ENCODE results near the gene KLHL6. TPM values are rescaled to one million over a fixed set of nuclear protein-coding genes. Genes with fewer than 3 reads are reported as not detected.

Gene KLHL6
- total and polyA plus RNA-seq, 2 of the 13 experiments (the other 11 are each of a cell fraction or from before 2014, with no cell fraction given): not detected

- CTCF ChIA-PET (ENCODE audit: low intra/inter-chr PET ratio, low total read pairs): no interaction called here
- POLR2A ChIA-PET: no interaction called here
- TF ChIP-seq USF2 (IDR thresholded peaks at IDR 0.05; ENCODE audit: low read depth, low read length) (no peak), USF2 (CRISPR knock-in tag; IDR thresholded peaks at IDR 0.05; ENCODE audit: borderline replicate concordance) (no peak), FOSL2 (CRISPR knock-in tag; IDR thresholded peaks at IDR 0.05) (0 out of 2 replicates have a peak, but pooled peaks have one; percentile 8), NFIC (IDR thresholded peaks at IDR 0.05; ENCODE audit: low read length) (peak; percentile 24; the same call in 1 of the 2 replicates)
- TF ChIP-seq, protein P1, sequence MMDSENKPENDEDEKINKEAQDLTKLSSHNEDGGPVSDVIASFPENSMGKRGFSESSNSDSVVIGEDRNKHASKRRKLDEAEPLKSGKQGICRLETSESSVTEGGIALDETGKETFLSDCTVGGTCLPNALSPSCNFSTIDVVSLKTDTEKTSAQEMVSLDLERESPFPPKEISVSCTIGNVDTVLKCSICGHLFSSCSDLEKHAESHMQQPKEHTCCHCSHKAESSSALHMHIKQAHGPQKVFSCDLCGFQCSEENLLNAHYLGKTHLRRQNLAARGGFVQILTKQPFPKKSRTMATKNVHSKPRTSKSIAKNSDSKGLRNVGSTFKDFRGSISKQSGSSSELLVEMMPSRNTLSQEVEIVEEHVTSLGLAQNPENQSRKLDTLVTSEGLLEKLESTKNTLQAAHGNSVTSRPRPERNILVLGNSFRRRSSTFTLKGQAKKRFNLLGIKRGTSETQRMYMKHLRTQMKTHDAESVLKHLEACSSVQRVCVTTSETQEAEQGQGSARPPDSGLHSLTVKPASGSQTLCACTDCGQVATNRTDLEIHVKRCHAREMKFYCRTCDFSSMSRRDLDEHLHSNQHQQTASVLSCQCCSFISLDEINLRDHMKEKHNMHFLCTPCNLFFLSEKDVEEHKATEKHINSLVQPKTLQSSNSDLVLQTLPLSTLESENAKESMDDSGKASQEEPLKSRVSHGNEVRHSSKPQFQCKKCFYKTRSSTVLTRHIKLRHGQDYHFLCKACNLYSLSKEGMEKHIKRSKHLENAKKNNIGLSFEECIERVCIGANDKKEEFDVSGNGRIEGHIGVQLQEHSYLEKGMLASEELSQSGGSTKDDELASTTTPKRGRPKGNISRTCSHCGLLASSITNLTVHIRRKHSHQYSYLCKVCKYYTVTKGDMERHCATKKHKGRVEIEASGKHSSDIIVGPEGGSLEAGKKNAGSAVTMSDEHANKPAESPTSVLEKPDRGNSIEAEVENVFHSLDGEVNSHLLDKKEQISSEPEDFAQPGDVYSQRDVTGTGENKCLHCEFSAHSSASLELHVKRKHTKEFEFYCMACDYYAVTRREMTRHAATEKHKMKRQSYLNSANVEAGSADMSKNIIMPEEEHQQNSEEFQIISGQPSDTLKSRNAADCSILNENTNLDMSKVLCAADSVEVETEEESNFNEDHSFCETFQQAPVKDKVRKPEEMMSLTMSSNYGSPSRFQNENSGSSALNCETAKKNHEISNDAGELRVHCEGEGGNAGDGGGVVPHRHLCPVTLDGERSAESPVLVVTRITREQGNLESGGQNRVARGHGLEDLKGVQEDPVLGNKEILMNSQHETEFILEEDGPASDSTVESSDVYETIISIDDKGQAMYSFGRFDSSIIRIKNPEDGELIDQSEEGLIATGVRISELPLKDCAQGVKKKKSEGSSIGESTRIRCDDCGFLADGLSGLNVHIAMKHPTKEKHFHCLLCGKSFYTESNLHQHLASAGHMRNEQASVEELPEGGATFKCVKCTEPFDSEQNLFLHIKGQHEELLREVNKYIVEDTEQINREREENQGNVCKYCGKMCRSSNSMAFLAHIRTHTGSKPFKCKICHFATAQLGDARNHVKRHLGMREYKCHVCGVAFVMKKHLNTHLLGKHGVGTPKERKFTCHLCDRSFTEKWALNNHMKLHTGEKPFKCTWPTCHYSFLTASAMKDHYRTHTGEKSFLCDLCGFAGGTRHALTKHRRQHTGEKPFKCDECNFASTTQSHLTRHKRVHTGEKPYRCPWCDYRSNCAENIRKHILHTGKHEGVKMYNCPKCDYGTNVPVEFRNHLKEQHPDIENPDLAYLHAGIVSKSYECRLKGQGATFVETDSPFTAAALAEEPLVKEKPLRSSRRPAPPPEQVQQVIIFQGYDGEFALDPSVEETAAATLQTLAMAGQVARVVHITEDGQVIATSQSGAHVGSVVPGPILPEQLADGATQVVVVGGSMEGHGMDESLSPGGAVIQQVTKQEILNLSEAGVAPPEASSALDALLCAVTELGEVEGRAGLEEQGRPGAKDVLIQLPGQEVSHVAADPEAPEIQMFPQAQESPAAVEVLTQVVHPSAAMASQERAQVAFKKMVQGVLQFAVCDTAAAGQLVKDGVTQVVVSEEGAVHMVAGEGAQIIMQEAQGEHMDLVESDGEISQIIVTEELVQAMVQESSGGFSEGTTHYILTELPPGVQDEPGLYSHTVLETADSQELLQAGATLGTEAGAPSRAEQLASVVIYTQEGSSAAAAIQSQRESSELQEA (CRISPR knock-in tag; IDR thresholded peaks at IDR 0.05; ENCODE audit: not compliant biosample characterization): no peak
- TF ChIP-seq, protein P2, sequence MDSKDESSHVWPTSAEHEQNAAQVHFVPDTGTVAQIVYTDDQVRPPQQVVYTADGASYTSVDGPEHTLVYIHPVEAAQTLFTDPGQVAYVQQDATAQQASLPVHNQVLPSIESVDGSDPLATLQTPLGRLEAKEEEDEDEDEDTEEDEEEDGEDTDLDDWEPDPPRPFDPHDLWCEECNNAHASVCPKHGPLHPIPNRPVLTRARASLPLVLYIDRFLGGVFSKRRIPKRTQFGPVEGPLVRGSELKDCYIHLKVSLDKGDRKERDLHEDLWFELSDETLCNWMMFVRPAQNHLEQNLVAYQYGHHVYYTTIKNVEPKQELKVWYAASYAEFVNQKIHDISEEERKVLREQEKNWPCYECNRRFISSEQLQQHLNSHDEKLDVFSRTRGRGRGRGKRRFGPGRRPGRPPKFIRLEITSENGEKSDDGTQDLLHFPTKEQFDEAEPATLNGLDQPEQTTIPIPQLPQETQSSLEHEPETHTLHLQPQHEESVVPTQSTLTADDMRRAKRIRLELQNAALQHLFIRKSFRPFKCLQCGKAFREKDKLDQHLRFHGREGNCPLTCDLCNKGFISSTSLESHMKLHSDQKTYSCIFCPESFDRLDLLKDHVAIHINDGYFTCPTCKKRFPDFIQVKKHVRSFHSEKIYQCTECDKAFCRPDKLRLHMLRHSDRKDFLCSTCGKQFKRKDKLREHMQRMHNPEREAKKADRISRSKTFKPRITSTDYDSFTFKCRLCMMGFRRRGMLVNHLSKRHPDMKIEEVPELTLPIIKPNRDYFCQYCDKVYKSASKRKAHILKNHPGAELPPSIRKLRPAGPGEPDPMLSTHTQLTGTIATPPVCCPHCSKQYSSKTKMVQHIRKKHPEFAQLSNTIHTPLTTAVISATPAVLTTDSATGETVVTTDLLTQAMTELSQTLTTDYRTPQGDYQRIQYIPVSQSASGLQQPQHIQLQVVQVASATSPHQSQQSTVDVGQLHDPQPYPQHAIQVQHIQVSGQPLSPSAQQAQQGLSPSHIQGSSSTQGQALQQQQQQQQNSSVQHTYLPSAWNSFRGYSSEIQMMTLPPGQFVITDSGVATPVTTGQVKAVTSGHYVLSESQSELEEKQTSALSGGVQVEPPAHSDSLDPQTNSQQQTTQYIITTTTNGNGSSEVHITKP (CRISPR knock-in tag; IDR thresholded peaks at IDR 0.05; ENCODE audit: low read depth): no peak
Observed at GRCh38 chr3:183490653-183491052, 64.9 kb downstream of the KLHL6 start.

More at GRCh38 chr3:183490653-183491052, 64.9 kb downstream of the KLHL6 start:
- WGBS (ENCODE audit: low lambda C conversion rate): 30% methylated on average over 6 of the region's 6 CpGs
- Histone ChIP-seq H2AFZ (ENCODE audit: low read length) (no peak overlapping the region), H3K9me3 (ENCODE audit: low read length) (no peaks in the 10 kb centered on the region), H3K27me3 (ENCODE audit: control insufficient read depth in 1 of 2, insufficient read depth in 2 of 2, low read length in 2 of 2) (peaks cover 1 to 9% of the 10 kb centered on the region in 2 experiments; a peak in 1 of 5 replicates), H3K4me2 (ENCODE audit: low read depth, low read length) (no peak overlapping the region), H4K20me1 (ENCODE audit: insufficient read depth, low read length) (no peaks in the 10 kb centered on the region), H3K36me3 (replicated peaks in 1 of 2; ENCODE audit: control insufficient read depth in 1 of 2, insufficient read depth in 2 of 2, low read length in 2 of 2) (no peaks in the 10 kb centered on the region), H3K79me2 (ENCODE audit: insufficient read depth, low read length) (no peaks in the 10 kb centered on the region), H3K9ac (ENCODE audit: insufficient read depth, low read depth, low read length) (no peak overlapping the region), H3K27ac (ENCODE audit: extremely low read length, insufficient read depth, low read length) (no peak overlapping the region), H3K4me3 (replicated peaks in 1 of 3; ENCODE audit: insufficient read depth in 1 of 3, low read depth in 2 of 3, low read length in 3 of 3) (no peak overlapping the region), H3K4me1 (ENCODE audit: insufficient read depth, low read length) (peaks cover 10% of the 10 kb centered on the region; the same call in 1 of the 2 replicates)
- intact Hi-C loops (cut with micrococcal nuclease; ENCODE audit: unreplicated experiment): loop anchor here (10.0 kb wide), 1 partner anchor 134 kb away; no protein-coding TSS in a partner anchor
- in situ Hi-C loops (cut with HindIII; ENCODE audit: extremely low pct_ligation_motif_present, low pct_unique_long_range_greater_than_20kb): no loop called here
- DNase-seq (ENCODE audit: low spot score) (peak; percentile 78), ATAC-seq (no peak), FAIRE-seq (no peak)
- no TSS peak for BruUV-seq (replicated peaks)

Measured in HepG2 (cell line).